ENCODE measurements around the gene SDCCAG8. TPM values are rescaled to one million over a fixed set of nuclear protein-coding genes. Genes with fewer than 3 reads are reported as not detected.

Gene SDCCAG8
- total and polyA plus RNA-seq, 2 experiments from 2014 or later = 28.3 to 39.3 TPM

GRCh38 chr1:243496806-243497205 lies 241.0 kb downstream of the SDCCAG8 start:
- Histone ChIP-seq H4K20me1 (ENCODE audit: insufficient read depth, poor library complexity, severe bottlenecking) (no peaks in the 10 kb centered on the region), H2AFZ (no peak overlapping the region), H3K27ac (peak overlapping the region; percentile 80), H3K9me3 (ENCODE audit: low read depth) (no peaks in the 10 kb centered on the region), H3K4me1 (ENCODE audit: insufficient read depth) (no peaks in the 10 kb centered on the region), H3K79me2 (no peaks in the 10 kb centered on the region), H3K9me2 (replicated peaks; ENCODE audit: insufficient read depth) (no peaks in the 10 kb centered on the region), H3K27me3 (no peaks in the 10 kb centered on the region), H3K36me3 (replicated peaks; ENCODE audit: insufficient read depth, low read depth) (no peaks in the 10 kb centered on the region), H3K4me2 (no peak overlapping the region), H3K4me3 (no peak overlapping the region)
- 95% methylated on average over 11 of the region's 11 CpGs for WGBS (ENCODE audit: low lambda C conversion rate, missing lambda C conversion rate)
- no peak for DNase-seq (ENCODE audit: low spot score)
- TF ChIP-seq EZH2phosphoT487 (IDR thresholded peaks at IDR 0.05; ENCODE audit: low read depth, severe bottlenecking, unreplicated experiment) (no peak), EZH2 (IDR thresholded peaks at IDR 0.05; ENCODE audit: borderline replicate concordance) (no peak), CTCF (IDR thresholded peaks at IDR 0.05; ENCODE audit: poor library complexity) (no peak)

- H3K9me2 ChIP-seq (replicated peaks; ENCODE audit: insufficient read depth) = no peaks in the 10 kb centered on the region
- no peak overlapping the region for H3K4me3 ChIP-seq
- H3K36me3 ChIP-seq (replicated peaks; ENCODE audit: insufficient read depth, low read depth) = no peaks in the 10 kb centered on the region
- no peaks in the 10 kb centered on the region for H4K20me1 ChIP-seq (ENCODE audit: insufficient read depth, poor library complexity, severe bottlenecking)
- no peaks in the 10 kb centered on the region for H3K27me3 ChIP-seq
- H3K4me2 ChIP-seq = no peak overlapping the region
- no peaks in the 10 kb centered on the region for H3K79me2 ChIP-seq
- TF ChIP-seq EZH2 (IDR thresholded peaks at IDR 0.05; ENCODE audit: borderline replicate concordance) (no peak), CTCF (IDR thresholded peaks at IDR 0.05; ENCODE audit: poor library complexity) (no peak), EZH2phosphoT487 (IDR thresholded peaks at IDR 0.05; ENCODE audit: low read depth, severe bottlenecking, unreplicated experiment) (no peak)
- no peak overlapping the region for H3K27ac ChIP-seq
- DNase-seq (ENCODE audit: low spot score) = no peak
- no peaks in the 10 kb centered on the region for H3K4me1 ChIP-seq (ENCODE audit: insufficient read depth)
- H3K9me3 ChIP-seq (ENCODE audit: low read depth) = no peaks in the 10 kb centered on the region
- WGBS (ENCODE audit: low lambda C conversion rate, missing lambda C conversion rate) = 87% methylated on average over 10 of the region's 10 CpGs
- no peak overlapping the region for H2AFZ ChIP-seq
Observed at GRCh38 chr1:243497939-243498681, 242.3 kb downstream of the SDCCAG8 start.

- Histone ChIP-seq H3K4me3 (no peak overlapping the region), H3K9me2 (replicated peaks; ENCODE audit: insufficient read depth) (no peaks in the 10 kb centered on the region), H3K4me2 (no peak overlapping the region), H2AFZ (no peak overlapping the region), H3K27ac (no peak overlapping the region), H3K79me2 (no peaks in the 10 kb centered on the region), H3K9me3 (ENCODE audit: low read depth) (no peaks in the 10 kb centered on the region), H3K4me1 (ENCODE audit: insufficient read depth) (no peaks in the 10 kb centered on the region), H3K27me3 (no peaks in the 10 kb centered on the region), H3K36me3 (replicated peaks; ENCODE audit: insufficient read depth, low read depth) (no peaks in the 10 kb centered on the region), H4K20me1 (ENCODE audit: insufficient read depth, poor library complexity, severe bottlenecking) (no peaks in the 10 kb centered on the region)
- no peak for TF ChIP-seq EZH2phosphoT487 (IDR thresholded peaks at IDR 0.05; ENCODE audit: low read depth, severe bottlenecking, unreplicated experiment)
- TF ChIP-seq EZH2 (IDR thresholded peaks at IDR 0.05; ENCODE audit: borderline replicate concordance) = no peak
- TF ChIP-seq CTCF (IDR thresholded peaks at IDR 0.05; ENCODE audit: poor library complexity) = no peak
- 69% methylated on average over 4 of the region's 4 CpGs for WGBS (ENCODE audit: low lambda C conversion rate, missing lambda C conversion rate)
- DNase-seq (ENCODE audit: low spot score) = no peak
Observed at GRCh38 chr1:243499248-243499647, 243.4 kb downstream of the SDCCAG8 start.
